Psoas muscle (tissue), 8 donors: ENCODE results near the gene TMEM240. TPM values are rescaled to one million over a fixed set of nuclear protein-coding genes. Genes with fewer than 3 reads are reported as not detected.

Source experiments
- ATAC-seq, 4 donors: fragments of 200-7000 bp; cut with Tn5 transposase; one replicate each; pipeline ENCODE4 v1.9.1; 2020; ENCODE audit warnings: moderate library complexity in 3 of 4, mild to moderate bottlenecking in 2 of 4
- DNase-seq, 2 donors: peaks; one replicate each; pipeline ENCODE4 v3.0.0-alpha.2; 2020
- H3K27ac ChIP-seq: fragments of 200-600 bp; one replicate; pipeline ENCODE4 v1.8.0; 2022
- H3K27me3 ChIP-seq, 3 donors: fragments of 200-600 bp in 1 of 3; one replicate each; pipeline versions ENCODE4 v1.6.1 to v1.8.0; 2013 to 2022; ENCODE audit warnings: low read length in 2 of 3, mild to moderate bottlenecking in 2 of 3, moderate library complexity in 1 of 3; ENCODE audit not compliant: insufficient read depth in 3 of 3
- H3K36me3 ChIP-seq, 2 donors: fragments of 200-600 bp in 1 of 2; one replicate each; pipeline versions ENCODE4 v1.6.1 to v1.8.0; 2013 to 2022; ENCODE audit warnings: low read depth in 1 of 2, mild to moderate bottlenecking in 1 of 2, moderate library complexity in 1 of 2; ENCODE audit not compliant: insufficient read depth in 1 of 2
- H3K4me1 ChIP-seq: fragments of 200-600 bp; one replicate; pipeline ENCODE4 v1.8.0; 2022
- H3K4me3 ChIP-seq: fragments of 200-600 bp; one replicate; pipeline ENCODE4 v1.8.0; 2022; ENCODE audit warnings: mild to moderate bottlenecking
- H3K9me3 ChIP-seq: fragments of 200-600 bp; one replicate; pipeline ENCODE4 v1.8.0; 2022
- CTCF ChIP-seq: fragments of 200-600 bp; IDR thresholded peaks from one replicate; pipeline ENCODE4 v1.8.0; 2022; ENCODE audit warnings: antibody characterized with exemption
- WGBS, 3 donors: extraction: QIAGEN DNeasy Blood & Tissue Kit; methylation state at CpG; one replicate each; pipeline versions ENCODE4 v1.1.6 to v1.1.7; 2013; 5-methylcytosine and 5-hydroxymethylcytosine counted together
- intact Hi-C, 2 donors: fragments of 100-400 bp; cut with DNase I; formaldehyde crosslinking; loops; one replicate each; pipeline versions ENCODE4 v1.11.0 to v1.14.2; 2022
- polyA plus RNA-seq, 3 donors: library from polyadenylated mRNA; stranded (reverse); fragments of 200-250 nt; gene quantifications; one replicate each; pipeline ENCODE4 v1.2.3, GENCODE V29; 2013
- total RNA-seq, 4 donors: library from RNA; stranded (reverse); fragmentation: NEBNext Ultra II Directional in 2 of 4; extraction: Animal tissue kit (Norgen Biotek cat#: 25700) in 2 of 4; gene quantifications; one replicate each; pipeline versions ENCODE4 v1.2.1 to v1.2.4, GENCODE V29; 2021 to 2023
- donor health status: healthy with polysubstance abuse.
- donor health status: DM: no; HTN: no; CAD: no; lungs with moderate emphysema.
- donor health status: Bipolar disorder and iron deficiency.
- donor health status: healthy.
- donor health status: DM: yes; HTN: yes; CAD: no.
- donor health status: DM: no; HTN: no; CAD: no.
- donor health status: DM: no; HTN: no; CAD: no.
- donor health status: DM: yes; HTN: yes; CAD: no.

The TMEM240 gene
- total and polyA plus RNA-seq, 7 donors, result 0.55 to 1.8 (median 1.2) TPM

- DNase-seq, result no peak
- H3K4me1 ChIP-seq, result peaks cover 16% of the 10 kb centered on the region
Observed at GRCh38 chr1:1577367-1578011, 37.1 kb upstream of the TMEM240 start.

GRCh38 chr1:1574721-1575537 lies 34.5 kb upstream of the TMEM240 start, which contains the start of gene SSU72:
TSS of gene SSU72 (minus strand) at chr1:1574863. CDS start at chr1:1574557, 306 bp downstream.
- Histone ChIP-seq H3K36me3 (peaks cover 0 to 18% of the 10 kb centered on the region in 2 donors), H3K27ac (peak within 1 kb of the TSS; percentile 100), H3K4me3 (peak within 1 kb of the TSS; percentile 98), H3K27me3 (no peaks in the 10 kb centered on the region), H3K9me3 (no peaks in the 10 kb centered on the region), H3K4me1 (peaks cover 17% of the 10 kb centered on the region)
- DNase-seq (peak; percentile 94 to 97), ATAC-seq (peak; percentile 92 to 95 (median 94))
- TF ChIP-seq CTCF, result no peak
- intact Hi-C loops, result loop anchor here (5.0 kb wide), 1 partner anchor 37 kb away; no protein-coding TSS in a partner anchor
- 0% methylated on average over 57 to 87 of the region's 87 CpGs for WGBS, 3 donors

More at GRCh38 chr1:1577367-1578011, 37.1 kb upstream of the TMEM240 start:
- Histone ChIP-seq H3K27ac (no peak overlapping the region), H3K4me3 (no peak overlapping the region), H3K36me3 (peaks cover 0 to 3% of the 10 kb centered on the region in 2 donors), H3K27me3 (peaks cover 0 to 8% (median 0%) of the 10 kb centered on the region in 3 donors), H3K9me3 (no peaks in the 10 kb centered on the region)
- WGBS, 3 donors, result 34 to 40% (median 34%) methylated on average over 10 of the region's 10 CpGs
- no peak for ATAC-seq
- no peak for TF ChIP-seq CTCF
- intact Hi-C loops, result loop anchor here (5.0 kb wide), 1 partner anchor 35 kb away; no protein-coding TSS in a partner anchor

GRCh38 chr1:1573843-1574720 lies 33.7 kb upstream of the TMEM240 start:
- peaks cover 23% of the 10 kb centered on the region for H3K4me1 ChIP-seq
- TF ChIP-seq CTCF, result peak; percentile 10
- intact Hi-C loops, result no loop called here
- ATAC-seq, result peak; percentile 69 to 76 (median 72)
- peak overlapping the region; percentile 100 for H3K27ac ChIP-seq
- peaks cover 0 to 24% of the 10 kb centered on the region in 2 donors for H3K36me3 ChIP-seq
- peak overlapping the region; percentile 98 for H3K4me3 ChIP-seq
- H3K27me3 ChIP-seq, result no peaks in the 10 kb centered on the region
- no peaks in the 10 kb centered on the region for H3K9me3 ChIP-seq
- peak; percentile 72 to 84 for DNase-seq
- WGBS, 3 donors, result 0 to 1% (median 0%) methylated on average over 45 to 96 of the region's 96 CpGs

GRCh38 chr1:1569341-1569740 lies 28.9 kb upstream of the TMEM240 start:
- DNase-seq (no peak), ATAC-seq (peak; percentile 37 to 52 (median 47))
- peak overlapping the region; percentile 89 for H3K27ac ChIP-seq
- 59 to 82% (median 61%) methylated on average over 7 of the region's 7 CpGs for WGBS, 3 donors
- intact Hi-C loops, result no loop called here
- H3K27me3 ChIP-seq, result no peaks in the 10 kb centered on the region
- no peak overlapping the region for H3K4me3 ChIP-seq
- H3K36me3 ChIP-seq, result peaks cover 8 to 39% of the 10 kb centered on the region in 2 donors
- peaks cover 50% of the 10 kb centered on the region for H3K4me1 ChIP-seq
- H3K9me3 ChIP-seq, result no peaks in the 10 kb centered on the region
- TF ChIP-seq CTCF, result no peak
